Keratinocyte (primary cell): ENCODE results near the gene ZSWIM6. TPM values are rescaled to one million over a fixed set of nuclear protein-coding genes. Genes with fewer than 3 reads are reported as not detected.

ENCODE experiments used
- DNase-seq: peaks from one replicate; pipeline ENCODE4 v3.0.0-alpha.2; 2011; ENCODE audit warnings: low read depth, missing footprints, low spot score
- FAIRE-seq: peaks from 2 replicates; lab custom pipeline; 2011; peaks lifted over from hg19 to GRCh38; lab: Jason Lieb, UNC
- H2AFZ ChIP-seq: 2 replicates; pipeline ENCODE4 v1.6.0; 2012; ENCODE audit warnings: low read length, control low read depth, inconsistent platforms; ENCODE audit not compliant: control insufficient read depth
- H3K27ac ChIP-seq: 2 replicates; pipeline ENCODE4 v1.5.1; 2011; ENCODE audit warnings: low read length; ENCODE audit not compliant: control insufficient read depth, insufficient read depth
- H3K27me3 ChIP-seq: 3 replicates; pipeline ENCODE4 v1.6.0; 2011; ENCODE audit warnings: low read length; ENCODE audit not compliant: control insufficient read depth, insufficient read depth; ENCODE audit errors: extremely low read depth
- H3K36me3 ChIP-seq, 2 experiments: 2 replicates in 1 of 2; 3 replicates in 1 of 2; pipeline ENCODE4 v1.5.1; 2011; ENCODE audit warnings: low read length in 2 of 2, mild to moderate bottlenecking in 1 of 2; ENCODE audit not compliant: control insufficient read depth in 2 of 2, insufficient read depth in 2 of 2; ENCODE audit errors: extremely low read depth in 1 of 2
- H3K4me1 ChIP-seq: 3 replicates; pipeline ENCODE4 v1.5.1; 2011; ENCODE audit warnings: low read length; ENCODE audit not compliant: control insufficient read depth, insufficient read depth; ENCODE audit errors: extremely low read depth
- H3K4me2 ChIP-seq: 3 replicates; pipeline ENCODE4 v1.6.0; 2011; ENCODE audit warnings: low read depth, low read length; ENCODE audit not compliant: control insufficient read depth, insufficient read depth; ENCODE audit errors: extremely low read depth
- H3K4me3 ChIP-seq, 3 experiments: fragments of 200-600 bp in 1 of 3; sonication (generic) in 1 of 3; 2 replicates in 2 of 3; 3 replicates in 1 of 3; pipeline ENCODE4 v1.5.1; 2011 to 2016; ENCODE audit warnings: low read length in 3 of 3, mild to moderate bottlenecking in 3 of 3, control low read depth in 2 of 3, inconsistent platforms in 1 of 3, low read depth in 1 of 3, mixed read lengths in 1 of 3, mixed run types in 1 of 3, moderate library complexity in 1 of 3; ENCODE audit not compliant: control insufficient read depth in 2 of 3, insufficient read depth in 2 of 3; ENCODE audit errors: extremely low read depth in 1 of 3
- H3K79me2 ChIP-seq: 2 replicates; pipeline ENCODE4 v1.6.0; 2012; ENCODE audit warnings: low read length; ENCODE audit not compliant: control insufficient read depth, insufficient read depth
- H3K9ac ChIP-seq: 3 replicates; pipeline ENCODE4 v1.6.0; 2011; ENCODE audit warnings: low read length; ENCODE audit not compliant: control insufficient read depth, insufficient read depth; ENCODE audit errors: extremely low read depth
- H3K9me1 ChIP-seq: 3 replicates; pipeline ENCODE4 v1.6.0; 2011; ENCODE audit warnings: low read length; ENCODE audit not compliant: control insufficient read depth, insufficient read depth; ENCODE audit errors: extremely low read depth
- H3K9me3 ChIP-seq: 2 replicates; pipeline ENCODE4 v1.5.1; 2012; ENCODE audit warnings: low read depth, low read length; ENCODE audit not compliant: control insufficient read depth
- H4K20me1 ChIP-seq: 3 replicates; pipeline ENCODE4 v1.6.0; 2011; ENCODE audit warnings: low read length; ENCODE audit not compliant: control insufficient read depth, insufficient read depth; ENCODE audit errors: extremely low read depth
- CTCF ChIP-seq, 3 experiments: IDR thresholded peaks in 1 of 3; conservative IDR thresholded peaks in 1 of 3; optimal IDR thresholded peaks in 1 of 3; 2 replicates in 2 of 3; 3 replicates in 1 of 3; pipeline versions ENCODE3 to v1.5.1; 2011; ENCODE audit warnings: low read length in 3 of 3, mild to moderate bottlenecking in 3 of 3, moderate library complexity in 2 of 3, control low read depth in 1 of 3, inconsistent platforms in 1 of 3; ENCODE audit not compliant: insufficient read depth in 2 of 3; ENCODE audit errors: extremely low read depth in 1 of 3
- EZH2 ChIP-seq: IDR thresholded peaks from one replicate; pipeline ENCODE4 v1.6.1; 2012; ENCODE audit warnings: inconsistent platforms, mild to moderate bottlenecking, low read length, moderate library complexity
- dilution Hi-C: fragments of 300-500 bp; cut with MboI; formaldehyde crosslinking; loops from one replicate; pipeline ENCODE4 v1.7.0; 2020; ENCODE audit warnings: low sequenced_read_pairs; ENCODE audit not compliant: extremely low pct_ligation_motif_present
- polyA plus RNA-seq, 5 experiments: library from polyadenylated mRNA; depleted of rRNA in 3 of 5; stranded (reverse) in 3 of 5; stranded (forward) in 1 of 5; unstranded in 1 of 5; fragments of >200 nt; gene quantifications; 1 replicate in 1 of 5; 2 replicates in 3 of 5; 3 replicates in 1 of 5; pipeline versions ENCODE4 v1.2.1 to v1.2.3, GENCODE V29; 2011 to 2012; ENCODE audit warnings: missing spikeins in 2 of 5, low read depth in 1 of 5, low replicate concordance in 1 of 5

The ZSWIM6 gene
- polyA plus RNA-seq, 1 donor (not counting 4 experiments of a cell fraction or from before 2014, with no cell fraction given): 9.9 TPM

DNA sequence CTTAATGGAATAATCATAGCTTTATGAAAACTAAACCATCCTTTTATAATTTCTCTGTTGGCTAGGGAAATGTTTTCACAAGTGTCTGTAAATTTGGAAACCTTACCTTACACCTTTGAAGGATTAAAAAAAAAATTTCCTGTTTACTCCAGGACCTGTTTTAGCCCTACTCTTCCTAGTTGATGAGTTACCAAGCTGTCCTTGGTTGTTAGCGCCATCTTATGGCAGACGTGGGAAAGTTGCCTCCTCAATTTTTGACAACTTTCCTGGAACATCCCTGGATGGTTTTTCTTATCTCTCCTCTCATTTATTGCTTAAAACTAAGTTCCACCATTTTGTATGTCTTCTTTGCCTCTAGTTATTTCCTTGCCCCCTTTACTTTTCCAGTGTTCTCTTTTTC, 25.7 kb downstream of the ZSWIM6 start:
- H3K9me1 ChIP-seq: no peaks in the 10 kb centered on the region
- peaks cover 56% of the 10 kb centered on the region for H3K79me2 ChIP-seq
- no peak overlapping the region for H3K4me2 ChIP-seq
- no peak overlapping the region for H3K4me3 ChIP-seq
- peaks cover 0 to 2% of the 10 kb centered on the region in 2 experiments for H3K36me3 ChIP-seq
- peaks cover under 1% of the 10 kb centered on the region for H4K20me1 ChIP-seq
- H3K4me1 ChIP-seq: no peaks in the 10 kb centered on the region
- TF ChIP-seq EZH2 (no peak), CTCF (optimal IDR thresholded peaks at IDR 0.05 in 1 of 3, IDR thresholded peaks at IDR 0.05 in 1 of 3, conservative IDR thresholded peaks at IDR 0.05 in 1 of 3; ENCODE audit: extremely low read depth in 1 of 3, insufficient read depth in 2 of 3, low read length in 3 of 3) (peak; percentile 34 to 44 (median 43))
- dilution Hi-C loops: no loop called here
- H3K9me3 ChIP-seq: peaks cover 4% of the 10 kb centered on the region
- H2AFZ ChIP-seq: no peak overlapping the region
- H3K27me3 ChIP-seq: no peaks in the 10 kb centered on the region
- no peak overlapping the region for H3K27ac ChIP-seq
- H3K9ac ChIP-seq: no peak overlapping the region
- no peak for DNase-seq
- no peak for FAIRE-seq

DNA sequence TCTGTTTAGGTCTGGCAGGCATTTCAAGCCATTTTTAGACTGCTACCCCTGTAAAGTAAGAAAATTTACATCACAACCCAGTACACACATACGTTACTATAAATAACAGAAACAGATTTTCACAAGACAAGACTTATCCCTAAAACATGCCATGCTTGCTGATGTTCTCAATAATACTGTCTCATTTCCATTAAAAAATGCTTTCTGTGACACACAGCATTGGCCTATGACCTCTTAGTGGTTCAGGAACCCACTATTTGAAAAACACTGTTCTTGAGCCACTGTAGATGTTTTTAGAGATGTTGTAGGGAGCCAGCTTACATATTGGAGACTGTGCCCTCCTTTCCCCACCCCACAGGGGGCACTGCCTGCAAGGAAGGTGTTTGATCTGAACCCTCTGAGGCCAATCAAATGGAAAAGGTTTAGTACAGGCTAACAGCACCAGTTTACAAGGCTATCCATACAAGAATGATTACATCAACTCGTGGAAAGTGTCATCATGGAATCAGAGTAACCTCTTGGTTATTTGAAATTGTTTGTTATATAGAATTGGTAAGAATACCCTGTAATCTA, 30.8 kb downstream of the ZSWIM6 start:
- H3K9me1 ChIP-seq: peaks cover 3% of the 10 kb centered on the region
- no peak overlapping the region for H3K9ac ChIP-seq
- H3K36me3 ChIP-seq: peaks cover 2 to 3% of the 10 kb centered on the region in 2 experiments
- H3K27me3 ChIP-seq: no peaks in the 10 kb centered on the region
- peaks cover 31% of the 10 kb centered on the region for H3K79me2 ChIP-seq
- H4K20me1 ChIP-seq: no peaks in the 10 kb centered on the region
- H3K4me3 ChIP-seq: no peak overlapping the region
- peak; percentile 52 for FAIRE-seq
- H3K9me3 ChIP-seq: no peaks in the 10 kb centered on the region
- H3K27ac ChIP-seq: no peak overlapping the region
- H3K4me1 ChIP-seq: no peaks in the 10 kb centered on the region
- TF ChIP-seq CTCF (optimal IDR thresholded peaks at IDR 0.05 in 1 of 3, IDR thresholded peaks at IDR 0.05 in 1 of 3, conservative IDR thresholded peaks at IDR 0.05 in 1 of 3; ENCODE audit: extremely low read depth in 1 of 3, insufficient read depth in 2 of 3, low read length in 3 of 3) (peak; percentile 21 to 54 (median 39)), EZH2 (no peak)
- dilution Hi-C loops: no loop called here
- H2AFZ ChIP-seq: no peak overlapping the region
- H3K4me2 ChIP-seq: no peak overlapping the region
- DNase-seq: no peak
